Thymus (tissue), 11 donors: ENCODE data around the gene POLR2I. TPM values are rescaled to one million over a fixed set of nuclear protein-coding genes. Genes with fewer than 3 reads are reported as not detected.
"Not testable (repeated sequence)": the region's sequence is repeated elsewhere in the genome, so short reads cannot be mapped to it uniquely, and the experiment has no call there.

ENCODE experiments used
- DNase-seq, 9 donors: peaks; one replicate each; pipeline ENCODE4 v3.0.0-alpha.2; 2013; ENCODE audit warnings: low spot score in 9 of 9, low read depth in 6 of 9, missing footprints in 1 of 9
- H3K27ac ChIP-seq, 2 donors: one replicate each; pipeline ENCODE4 v1.5.1; 2013; ENCODE audit warnings: control low read depth in 1 of 2, low read depth in 1 of 2, low read length in 1 of 2, mild to moderate bottlenecking in 1 of 2, moderate library complexity in 1 of 2
- H3K27me3 ChIP-seq, 2 donors: one replicate each; pipeline ENCODE4 v1.5.1; 2013; ENCODE audit warnings: low read length in 1 of 2; ENCODE audit not compliant: control insufficient read depth in 2 of 2, insufficient read depth in 1 of 2
- H3K36me3 ChIP-seq, 2 donors: one replicate each; pipeline ENCODE4 v1.5.1; 2013; ENCODE audit warnings: low read length in 1 of 2, mild to moderate bottlenecking in 1 of 2, moderate library complexity in 1 of 2; ENCODE audit not compliant: control insufficient read depth in 2 of 2, insufficient read depth in 2 of 2
- H3K4me1 ChIP-seq, 2 donors: one replicate each; pipeline ENCODE4 v1.5.1; 2013; ENCODE audit warnings: low read length in 2 of 2; ENCODE audit not compliant: control insufficient read depth in 2 of 2, insufficient read depth in 2 of 2
- H3K4me3 ChIP-seq, 2 donors: one replicate each; pipeline ENCODE4 v1.5.1; 2013; ENCODE audit warnings: low read length in 2 of 2, control low read depth in 1 of 2, mild to moderate bottlenecking in 1 of 2
- H3K9me3 ChIP-seq, 2 donors: one replicate each; pipeline ENCODE4 v1.5.1; 2013; ENCODE audit warnings: low read length in 1 of 2, mild to moderate bottlenecking in 1 of 2; ENCODE audit not compliant: control insufficient read depth in 2 of 2, insufficient read depth in 1 of 2
- WGBS: extraction: QIAGEN DNeasy Blood & Tissue Kit; methylation state at CpG from one replicate; pipeline ENCODE4 v1.1.7; 2013; 5-methylcytosine and 5-hydroxymethylcytosine counted together
- polyA plus RNA-seq: library from polyadenylated mRNA; stranded (reverse); fragments of 200-250 nt; gene quantifications from one replicate; pipeline ENCODE4 v1.2.3, GENCODE V29; 2013
- total RNA-seq: library from RNA; stranded (reverse); fragments of 120-200 nt; gene quantifications from one replicate; pipeline ENCODE4 v1.2.4, GENCODE V29; 2013
- donor health status: healthy.

Gene POLR2I
- total and polyA plus RNA-seq, 2 donors, result 58.2 to 81.7 TPM

- Histone ChIP-seq H3K27ac (no peak overlapping the region), H3K9me3 (no peaks in the 10 kb centered on the region), H3K36me3 (peaks cover 49 to 52% of the 10 kb centered on the region in 2 donors), H3K4me1 (no peaks in the 10 kb centered on the region), H3K27me3 (no peaks in the 10 kb centered on the region), H3K4me3 (no peak overlapping the region)
- 96% methylated on average over 3 of the region's 3 CpGs for WGBS
- DNase-seq, result no peak
These were observed 33.3 kb downstream of the POLR2I start for GRCh38 chr19:36081385-36081784.

GRCh38 chr19:36079389-36079945 is 35.2 kb downstream of the POLR2I start:
- no peak for DNase-seq
- peaks cover 38 to 56% of the 10 kb centered on the region in 2 donors for H3K36me3 ChIP-seq

GRCh38 chr19:36073121-36073876 is 41.4 kb downstream of the POLR2I start:
- 94% methylated on average over 10 of the region's 10 CpGs for WGBS

More at GRCh38 chr19:36079389-36079945, 35.2 kb downstream of the POLR2I start:
- no peaks in the 10 kb centered on the region for H3K9me3 ChIP-seq
- H3K4me3 ChIP-seq, result no peak overlapping the region
- H3K27ac ChIP-seq, result no peak overlapping the region
- 97% methylated on average over 3 of the region's 3 CpGs for WGBS
- H3K4me1 ChIP-seq, result no peaks in the 10 kb centered on the region
- H3K27me3 ChIP-seq, result no peaks in the 10 kb centered on the region

DNA sequence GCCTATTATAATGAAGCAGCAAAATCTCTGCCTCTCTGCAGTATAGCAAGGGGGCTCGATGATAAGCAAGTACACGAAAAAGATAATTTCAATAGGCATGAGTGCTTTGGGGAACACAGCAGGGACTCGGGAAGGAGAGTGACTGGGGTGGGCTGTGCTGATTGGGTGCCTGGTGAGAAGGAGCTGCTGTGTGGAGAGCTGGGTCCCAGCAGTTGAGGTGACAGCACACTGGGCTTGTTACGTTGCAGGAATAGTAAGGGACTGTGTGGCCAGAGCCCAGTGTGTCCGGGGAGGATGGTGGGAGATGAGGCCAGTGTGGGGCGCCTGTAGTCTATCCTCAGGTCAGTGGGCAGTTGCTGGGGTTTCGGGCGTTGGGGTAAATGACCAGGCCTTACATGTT is 42.6 kb downstream of the POLR2I start:
- H3K9me3 ChIP-seq, result no peaks in the 10 kb centered on the region
- no peak overlapping the region for H3K27ac ChIP-seq
- no peaks in the 10 kb centered on the region for H3K27me3 ChIP-seq
- H3K4me3 ChIP-seq, result no peak overlapping the region
- H3K36me3 ChIP-seq, result peaks cover 30 to 56% of the 10 kb centered on the region in 2 donors
- H3K4me1 ChIP-seq, result no peaks in the 10 kb centered on the region
- 92% methylated on average over 8 of the region's 8 CpGs for WGBS
- no peak for DNase-seq

More at GRCh38 chr19:36073121-36073876, 41.4 kb downstream of the POLR2I start:
- H3K27me3 ChIP-seq, result no peaks in the 10 kb centered on the region
- no peak for DNase-seq
- H3K9me3 ChIP-seq, result no peaks in the 10 kb centered on the region
- H3K36me3 ChIP-seq, result peaks cover 19 to 52% of the 10 kb centered on the region in 2 donors
- no peak overlapping the region for H3K4me3 ChIP-seq
- no peaks in the 10 kb centered on the region for H3K4me1 ChIP-seq
- H3K27ac ChIP-seq, result no peak overlapping the region

GRCh38 chr19:36068810-36069499 is 45.7 kb downstream of the POLR2I start:
- not testable (repeated sequence) for DNase-seq, H3K27me3 ChIP-seq, H3K27ac ChIP-seq, H3K4me3 ChIP-seq, H3K9me3 ChIP-seq, H3K4me1 ChIP-seq
- H3K36me3 ChIP-seq, result peaks cover 49 to 67% of the 10 kb centered on the region in 2 donors
- 98% methylated on average over 54 of the region's 57 CpGs for WGBS

- Histone ChIP-seq H3K9me3 (no peaks in the 10 kb centered on the region), H3K27me3 (no peaks in the 10 kb centered on the region), H3K36me3 (peaks cover 49 to 66% of the 10 kb centered on the region in 2 donors), H3K4me3 (no peak overlapping the region), H3K27ac (no peak overlapping the region), H3K4me1 (no peaks in the 10 kb centered on the region)
- no peak for DNase-seq
- 93% methylated on average over 11 of the region's 11 CpGs for WGBS
These were observed 47.0 kb downstream of the POLR2I start for GRCh38 chr19:36067681-36068080.

- DNase-seq, result no peak
These were observed 49.8 kb downstream of the POLR2I start for GRCh38 chr19:36064826-36065225.

More at GRCh38 chr19:36064826-36065225, 49.8 kb downstream of the POLR2I start:
- H3K4me3 ChIP-seq, result no peak overlapping the region
- 97% methylated on average over 8 of the region's 8 CpGs for WGBS
- peaks cover 51 to 63% of the 10 kb centered on the region in 2 donors for H3K36me3 ChIP-seq
- H3K27me3 ChIP-seq, result no peaks in the 10 kb centered on the region
- H3K27ac ChIP-seq, result no peak overlapping the region
- H3K4me1 ChIP-seq, result no peaks in the 10 kb centered on the region
- no peaks in the 10 kb centered on the region for H3K9me3 ChIP-seq
